ENCODE data around the gene CLCN4.

The CLCN4 gene

DNA sequence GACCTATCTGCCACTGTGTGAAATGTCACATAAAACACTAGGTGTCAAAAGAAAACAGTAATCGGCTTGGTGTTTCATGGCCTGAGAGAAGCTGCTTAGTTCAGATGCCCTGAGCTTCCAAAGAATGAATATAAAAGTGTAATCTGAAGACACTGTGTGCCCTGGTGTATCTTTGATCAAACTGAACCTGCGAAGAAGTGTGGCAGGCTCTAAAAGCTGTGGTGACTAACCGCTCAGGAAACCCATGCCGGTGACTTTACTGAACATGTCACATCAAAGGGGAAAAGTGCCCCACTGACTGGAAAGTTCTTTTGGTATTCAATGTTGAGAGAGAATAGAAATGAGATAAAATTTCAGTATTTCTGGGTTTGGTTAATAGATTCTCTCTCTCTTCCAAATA is 89.1 kb downstream of the CLCN4 start:
- no peak overlapping the region for H3K4me3 Mint-ChIP-seq
- H3K36me3 Mint-ChIP-seq (ENCODE audit: low read depth), result no peaks in the 10 kb centered on the region
- H3K27ac Mint-ChIP-seq, result no peak overlapping the region
- no peaks in the 10 kb centered on the region for H3K9me3 Mint-ChIP-seq
- no peaks in the 10 kb centered on the region for H3K27me3 Mint-ChIP-seq
- H3K4me1 Mint-ChIP-seq (ENCODE audit: low read depth), result no peaks in the 10 kb centered on the region

DNA sequence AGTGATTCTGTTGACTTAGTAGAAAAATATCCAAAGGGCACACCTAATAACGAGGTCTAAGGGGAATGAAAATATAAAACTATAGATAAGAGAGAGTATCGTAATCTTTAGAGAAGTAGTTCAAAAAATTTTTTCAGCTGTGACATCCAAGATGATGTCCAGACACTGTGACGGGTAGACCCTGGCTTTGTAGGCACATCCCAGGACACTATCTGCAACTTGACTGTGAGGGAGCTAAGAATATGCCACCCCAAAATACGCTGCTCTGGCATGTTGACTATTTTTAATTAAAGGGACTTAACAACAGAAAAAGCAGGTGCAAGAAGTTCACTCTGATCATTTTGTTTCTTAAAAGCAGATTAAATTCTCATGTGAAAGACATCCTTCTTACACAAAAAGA is 89.5 kb downstream of the CLCN4 start:
- Mint-ChIP-seq H3K27ac (no peak overlapping the region), H3K4me3 (no peak overlapping the region), H3K4me1 (ENCODE audit: low read depth) (no peaks in the 10 kb centered on the region), H3K27me3 (no peaks in the 10 kb centered on the region), H3K36me3 (ENCODE audit: low read depth) (no peaks in the 10 kb centered on the region), H3K9me3 (no peaks in the 10 kb centered on the region)

DNA sequence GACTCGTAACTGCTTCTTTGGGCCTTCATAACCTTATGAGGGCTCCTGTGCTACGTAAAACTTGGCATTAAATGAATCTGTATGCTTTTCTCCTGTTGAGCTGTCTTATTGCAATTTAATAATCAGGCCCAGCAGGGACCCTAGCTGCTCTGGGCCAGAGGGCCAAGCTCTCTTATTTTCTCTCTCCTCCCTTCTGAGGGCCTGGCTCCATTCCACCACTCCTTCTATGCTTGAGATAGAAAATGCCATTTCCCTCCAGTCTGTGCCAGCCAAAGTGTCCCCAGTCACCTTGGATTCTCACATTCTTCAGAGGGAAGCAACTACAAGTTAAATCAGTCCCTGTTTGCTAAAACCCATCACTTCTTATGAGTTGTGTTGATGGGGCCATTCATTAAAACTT is 90.1 kb downstream of the CLCN4 start:
- Mint-ChIP-seq H3K36me3 (ENCODE audit: low read depth) (no peaks in the 10 kb centered on the region), H3K27me3 (no peaks in the 10 kb centered on the region), H3K27ac (no peak overlapping the region), H3K4me1 (ENCODE audit: low read depth) (no peaks in the 10 kb centered on the region), H3K4me3 (no peak overlapping the region), H3K9me3 (no peaks in the 10 kb centered on the region)

DNA sequence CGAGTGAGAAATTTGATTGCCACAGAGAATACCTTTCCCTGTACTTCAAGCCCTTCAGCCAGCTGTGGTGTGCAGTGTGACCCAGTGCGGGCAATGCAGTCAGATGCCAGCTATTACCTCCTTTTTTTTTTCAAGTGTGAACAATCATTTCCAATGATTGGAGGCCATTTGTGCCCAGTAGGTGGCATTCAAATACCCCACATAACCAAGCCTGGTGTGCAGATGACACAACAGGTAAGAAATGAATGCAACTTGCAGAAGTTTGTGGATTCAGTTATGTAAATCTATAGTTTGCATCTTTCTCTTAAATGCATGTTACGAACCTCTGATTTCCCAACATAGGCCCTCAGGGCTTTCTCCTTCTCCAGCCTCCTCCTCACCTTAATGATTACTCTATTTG is 98.0 kb downstream of the CLCN4 start:
- no peaks in the 10 kb centered on the region for H3K27me3 Mint-ChIP-seq
- no peak overlapping the region for H3K27ac Mint-ChIP-seq
- H3K4me3 Mint-ChIP-seq, result no peak overlapping the region
- no peaks in the 10 kb centered on the region for H3K4me1 Mint-ChIP-seq (ENCODE audit: low read depth)
- no peaks in the 10 kb centered on the region for H3K36me3 Mint-ChIP-seq (ENCODE audit: low read depth)
- no peaks in the 10 kb centered on the region for H3K9me3 Mint-ChIP-seq

DNA sequence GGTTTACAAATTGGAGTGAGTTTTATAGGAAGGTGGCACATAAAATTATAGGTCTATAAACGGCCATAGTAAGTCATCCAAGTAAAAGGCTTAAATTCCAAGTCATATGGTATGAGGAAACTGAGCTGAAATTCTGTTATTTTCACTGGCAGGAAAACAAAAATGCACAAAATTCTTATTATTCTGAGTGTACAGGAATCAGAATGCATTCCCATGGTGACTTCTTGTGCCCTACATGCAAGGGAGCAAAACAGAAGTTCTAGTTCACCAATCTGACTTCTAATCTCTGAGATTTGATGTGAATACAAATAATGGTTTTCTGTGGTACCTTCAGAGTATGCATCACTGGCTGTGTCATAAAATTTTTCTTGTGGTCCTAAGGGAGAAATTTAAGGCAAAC is 102.9 kb downstream of the CLCN4 start:
- H3K36me3 Mint-ChIP-seq (ENCODE audit: low read depth), result no peaks in the 10 kb centered on the region
- H3K4me1 Mint-ChIP-seq (ENCODE audit: low read depth), result no peaks in the 10 kb centered on the region
- H3K27me3 Mint-ChIP-seq, result no peaks in the 10 kb centered on the region
- H3K9me3 Mint-ChIP-seq, result no peaks in the 10 kb centered on the region
- no peak overlapping the region for H3K4me3 Mint-ChIP-seq
- H3K27ac Mint-ChIP-seq, result no peak overlapping the region

DNA sequence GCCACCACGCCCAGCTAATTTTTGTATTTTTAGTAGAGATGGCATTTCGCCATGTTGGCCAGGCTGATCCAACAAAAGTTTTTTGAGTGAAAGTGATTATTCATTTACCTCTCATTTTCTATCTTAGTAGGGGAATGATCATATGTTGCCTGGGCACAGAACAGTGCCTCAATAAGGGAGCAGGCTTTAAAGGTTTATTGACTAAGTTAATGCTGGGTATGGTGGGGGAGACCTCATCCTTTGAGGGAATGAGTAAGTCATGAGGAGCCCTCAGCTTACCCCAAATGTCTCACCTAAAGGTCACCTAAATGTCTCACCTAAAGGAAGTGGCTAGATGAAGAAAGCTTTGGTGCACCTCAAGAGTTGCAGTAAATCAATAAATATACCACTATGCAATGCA is 109.0 kb downstream of the CLCN4 start:
- H3K36me3 Mint-ChIP-seq (ENCODE audit: low read depth), result no peaks in the 10 kb centered on the region
- no peak overlapping the region for H3K27ac Mint-ChIP-seq
- H3K27me3 Mint-ChIP-seq, result no peaks in the 10 kb centered on the region
- no peak overlapping the region for H3K4me3 Mint-ChIP-seq
- H3K9me3 Mint-ChIP-seq, result no peaks in the 10 kb centered on the region
- no peaks in the 10 kb centered on the region for H3K4me1 Mint-ChIP-seq (ENCODE audit: low read depth)

DNA sequence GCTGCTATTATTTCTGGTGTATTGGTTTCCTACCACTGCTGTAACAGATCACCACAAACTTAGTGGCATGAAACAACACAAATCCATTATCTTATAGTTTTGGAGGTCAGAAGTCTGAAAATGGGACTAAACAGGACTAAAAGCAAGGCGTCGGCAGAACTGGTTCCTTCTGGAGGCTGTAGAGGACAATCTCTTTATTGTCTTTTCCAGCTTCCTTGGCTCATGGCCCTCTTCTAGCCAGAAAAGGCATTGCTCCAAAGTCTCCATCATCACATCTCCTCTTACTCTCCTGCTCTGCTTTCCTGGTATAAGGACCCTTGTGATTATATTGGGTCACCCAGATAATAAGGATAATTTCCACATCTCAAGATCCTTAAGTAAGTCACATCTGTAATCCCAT is 121.9 kb downstream of the CLCN4 start:
- H3K27me3 Mint-ChIP-seq, result no peaks in the 10 kb centered on the region
- H3K4me1 Mint-ChIP-seq (ENCODE audit: low read depth), result no peaks in the 10 kb centered on the region
- no peak overlapping the region for H3K27ac Mint-ChIP-seq
- H3K4me3 Mint-ChIP-seq, result no peak overlapping the region
- no peaks in the 10 kb centered on the region for H3K36me3 Mint-ChIP-seq (ENCODE audit: low read depth)
- H3K9me3 Mint-ChIP-seq, result no peaks in the 10 kb centered on the region

DNA sequence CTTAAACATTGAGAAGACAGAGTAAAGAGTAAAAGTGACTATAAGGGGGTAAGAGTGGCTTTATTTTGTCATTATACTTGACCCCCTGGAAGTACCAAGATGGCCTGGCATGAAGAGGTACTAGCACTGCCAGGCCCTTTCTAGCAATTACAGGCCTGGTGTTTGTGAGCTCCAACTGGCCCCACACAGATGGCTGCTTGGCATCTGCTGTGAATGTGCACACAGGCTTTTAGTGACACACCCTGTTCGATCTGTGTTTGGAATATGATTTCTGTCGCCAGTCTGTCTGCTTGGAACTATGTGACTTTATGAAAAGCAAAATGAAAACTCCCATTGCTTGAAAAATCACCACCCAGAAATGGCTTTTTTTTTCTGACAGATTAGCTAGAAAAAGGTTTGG is 123.3 kb downstream of the CLCN4 start:
- Mint-ChIP-seq H3K27ac (no peak overlapping the region), H3K4me1 (ENCODE audit: low read depth) (no peaks in the 10 kb centered on the region), H3K9me3 (no peaks in the 10 kb centered on the region), H3K27me3 (no peaks in the 10 kb centered on the region), H3K4me3 (no peak overlapping the region), H3K36me3 (ENCODE audit: low read depth) (no peaks in the 10 kb centered on the region)

DNA sequence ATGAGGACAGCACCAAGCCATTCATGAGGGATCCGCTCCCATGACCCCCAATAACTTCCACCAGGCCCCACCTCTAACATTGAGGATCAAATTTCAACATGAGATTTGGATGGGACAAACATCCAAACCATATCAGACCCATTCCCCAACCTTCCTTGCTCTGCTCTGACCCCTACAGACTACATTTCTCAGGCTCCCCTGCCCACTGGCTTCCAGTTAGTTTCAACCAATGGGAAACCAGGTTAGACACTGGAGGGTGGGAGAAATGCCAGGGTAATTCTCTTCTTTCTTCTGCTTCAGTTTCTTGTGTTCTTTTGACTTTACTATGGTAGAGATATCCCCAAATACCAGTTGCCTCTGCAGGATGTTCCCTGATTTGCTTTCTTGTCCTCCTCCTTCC is 125.7 kb downstream of the CLCN4 start:
- Mint-ChIP-seq H3K27me3 (no peaks in the 10 kb centered on the region), H3K36me3 (ENCODE audit: low read depth) (no peaks in the 10 kb centered on the region), H3K4me3 (no peak overlapping the region), H3K27ac (no peak overlapping the region), H3K9me3 (no peaks in the 10 kb centered on the region), H3K4me1 (ENCODE audit: low read depth) (no peaks in the 10 kb centered on the region)

DNA sequence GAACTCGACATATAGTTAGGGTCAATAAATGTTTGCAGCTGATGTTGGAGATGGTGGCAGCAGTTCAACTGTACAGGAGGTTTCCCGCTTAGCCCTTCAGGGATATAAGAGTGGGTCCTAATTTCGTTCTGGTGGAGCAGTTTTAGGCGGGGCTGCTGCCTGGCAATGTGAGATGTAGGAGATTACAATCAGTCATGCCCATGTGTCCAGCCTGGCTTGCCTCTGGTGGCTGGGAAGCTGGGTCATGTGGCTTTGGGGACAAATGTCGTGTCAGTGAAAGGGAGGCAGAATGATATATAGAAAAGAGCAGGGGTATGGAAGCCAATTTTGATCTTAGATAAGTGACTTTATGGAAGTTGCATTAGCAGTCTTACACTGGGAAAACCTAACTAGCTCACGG is 129.4 kb downstream of the CLCN4 start:
- no peaks in the 10 kb centered on the region for H3K36me3 Mint-ChIP-seq (ENCODE audit: low read depth)
- no peaks in the 10 kb centered on the region for H3K27me3 Mint-ChIP-seq
- no peaks in the 10 kb centered on the region for H3K4me1 Mint-ChIP-seq (ENCODE audit: low read depth)
- H3K4me3 Mint-ChIP-seq, result no peak overlapping the region
- H3K27ac Mint-ChIP-seq, result no peak overlapping the region
- no peaks in the 10 kb centered on the region for H3K9me3 Mint-ChIP-seq

Measured in stimulated activated naive CD8-positive, alpha-beta T cell treated with anti-CD3 and anti-CD28 coated beads, Interleukin-15, Interleukin-2, amounts not matched to agents 100 ng/mL and 50 ng/mL, for 24 hours (primary cell).